GM10266 (cell line): ENCODE measurements around the gene ADARB1.

Source experiments
- DNase-seq: peaks from one replicate; pipeline ENCODE4 v3.0.0; 2012; ENCODE audit errors: extremely low spot score
- CTCF ChIP-seq: IDR thresholded peaks from 2 replicates; pipeline ENCODE4 v1.5.1; 2012; ENCODE audit warnings: mild to moderate bottlenecking, low read depth; ENCODE audit not compliant: control insufficient read depth, insufficient read depth; ENCODE audit errors: missing control alignments

Gene ADARB1

GRCh38 chr21:45080232-45080631 lies 5.9 kb downstream of the ADARB1 start:
- TF ChIP-seq CTCF = no peak

DNA sequence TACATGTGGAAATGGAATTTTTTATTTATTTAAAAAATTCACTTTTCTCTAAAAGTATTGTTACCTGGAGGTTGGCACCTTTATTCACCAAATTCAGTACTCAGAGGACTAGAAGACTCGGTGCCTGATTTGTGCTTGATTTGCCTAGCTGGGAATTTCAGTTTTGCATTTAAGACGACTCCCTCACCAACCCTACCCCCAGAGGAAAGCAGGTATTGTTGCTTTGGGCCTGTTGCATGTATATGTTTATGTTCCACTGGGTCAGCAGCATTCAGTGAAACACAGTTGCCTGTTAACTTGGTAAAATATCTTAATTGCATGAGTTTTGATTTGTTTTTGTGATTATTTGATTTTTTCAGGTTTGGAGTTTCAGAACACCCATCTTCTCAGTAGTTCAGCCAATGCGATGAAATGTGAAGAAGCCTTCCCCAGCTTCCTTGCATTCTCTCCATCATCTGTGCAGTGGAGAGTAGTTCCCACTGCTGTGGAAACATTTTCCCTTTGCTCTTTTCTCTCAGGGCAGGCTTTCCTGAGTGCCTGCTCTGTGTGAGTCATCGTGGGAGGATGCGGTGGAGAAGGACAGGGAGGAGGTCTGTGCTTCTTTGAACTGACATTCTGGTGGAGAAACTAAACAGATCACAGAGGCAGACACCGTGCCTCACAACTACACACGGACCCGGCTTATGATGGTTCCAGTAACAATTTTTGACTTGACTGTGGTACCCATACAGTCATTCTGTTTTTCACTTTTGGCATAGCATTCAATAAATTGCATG lies 6.4 kb downstream of the ADARB1 start:
- no peak for DNase-seq
- no peak for TF ChIP-seq CTCF

More at GRCh38 chr21:45080232-45080631, 5.9 kb downstream of the ADARB1 start:
- DNase-seq = no peak

DNA sequence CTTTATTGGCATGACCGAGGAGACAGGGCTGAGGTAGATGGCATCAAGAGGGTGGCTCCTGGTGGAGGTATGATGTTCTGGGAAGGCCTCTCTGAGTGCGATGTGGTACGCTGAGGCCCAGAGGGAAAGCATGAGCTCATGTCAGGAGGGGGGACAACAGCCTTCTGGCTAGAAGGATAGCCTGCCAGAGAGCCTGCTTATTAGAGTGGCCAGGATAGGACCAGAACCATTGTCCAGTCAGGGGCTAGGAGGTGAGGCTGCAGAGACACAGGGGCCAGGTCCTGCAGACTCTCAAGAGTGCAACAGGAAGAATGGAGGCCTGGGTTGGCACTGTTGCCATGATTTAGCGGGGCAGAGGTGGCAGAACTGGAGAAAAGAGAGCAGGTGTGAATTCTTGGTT lies 7.3 kb downstream of the ADARB1 start:
- DNase-seq = no peak
- no peak for TF ChIP-seq CTCF

GRCh38 chr21:45082736-45083135 lies 8.4 kb downstream of the ADARB1 start:
- TF ChIP-seq CTCF = no peak
- no peak for DNase-seq

- TF ChIP-seq CTCF = no peak
- DNase-seq = no peak
Observed at GRCh38 chr21:45084121-45084520, 9.7 kb downstream of the ADARB1 start.

- DNase-seq = no peak
- TF ChIP-seq CTCF = no peak
Observed at GRCh38 chr21:45084881-45085536, 10.6 kb downstream of the ADARB1 start.

DNA sequence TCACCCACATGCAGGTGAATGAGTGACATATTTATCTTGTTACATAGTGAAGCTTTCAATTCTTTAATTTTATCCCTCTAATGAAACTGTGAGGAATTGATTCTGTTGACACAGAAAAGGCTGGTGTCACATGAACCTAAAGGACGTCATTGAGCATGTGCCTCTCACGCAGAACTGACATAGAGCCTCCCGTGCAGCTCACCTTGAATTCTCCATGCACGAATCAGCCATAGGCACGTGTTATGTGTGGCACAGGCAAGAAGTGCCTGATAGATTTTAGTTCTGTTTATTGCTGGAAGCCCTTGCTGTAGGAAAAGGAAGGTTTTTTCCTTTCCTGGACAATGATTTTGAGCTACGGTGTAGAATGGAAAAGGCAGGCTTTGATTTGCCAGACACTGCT lies 11.3 kb downstream of the ADARB1 start:
- no peak for TF ChIP-seq CTCF
- DNase-seq = no peak
